Neural progenitor cell (in vitro differentiated cells): ENCODE measurements around the gene ETFDH.

Experiments
- CTCF ChIP-seq: fragments of 200-600 bp; sonication (generic); IDR thresholded peaks from 2 replicates; pipeline ENCODE4 v1.5.1; 2017; ENCODE audit warnings: antibody characterized with exemption, mild to moderate bottlenecking
- EZH2 ChIP-seq: fragments of 200-600 bp; sonication (generic); IDR thresholded peaks from 2 replicates; pipeline ENCODE4 v1.6.1; 2017; ENCODE audit warnings: antibody characterized with exemption, mild to moderate bottlenecking, moderate library complexity
- EZH2phosphoT487 ChIP-seq: fragments of 200-600 bp; sonication (generic); IDR thresholded peaks from 2 replicates; pipeline ENCODE4 v1.6.1; 2017; ENCODE audit warnings: antibody characterized with exemption

- TF ChIP-seq CTCF, result peak; percentile 55
- TF ChIP-seq EZH2phosphoT487, result no peak
- TF ChIP-seq EZH2, result no peak
Measured at GRCh38 chr4:158667651-158668198, 4.4 kb upstream of the ETFDH start.
